ENCODE measurements around the gene RUSF1. TPM values are rescaled to one million over a fixed set of nuclear protein-coding genes. Genes with fewer than 3 reads are reported as not detected.

Gene RUSF1
- total RNA-seq, 2 experiments from 2014 or later = 53.9 to 60.2 TPM

Other genes with a start within 250 kb of the RUSF1 start
- 1 to 10 TPM; 8.3 to 8.9 TPM for gene ITGAM, start 248.4 kb downstream of the RUSF1 start, total RNA-seq
- 10 to 100 TPM; 26.4 to 26.7 TPM for gene ITGAX, start 153.2 kb downstream of the RUSF1 start, total RNA-seq
- under 1 TPM; 0.09 to 0.28 TPM for gene ITGAD, start 115.1 kb downstream of the RUSF1 start, total RNA-seq
- gene COX6A2, start 80.0 kb downstream of the RUSF1 start, total RNA-seq = not detected
- gene ZNF843, start 65.6 kb downstream of the RUSF1 start, total RNA-seq = under 1 TPM; 0.20 to 0.30 TPM
- gene ARMC5, start 48.9 kb downstream of the RUSF1 start, total RNA-seq = 10 to 100 TPM; 12.9 to 13.6 TPM
- 1 to 10 TPM; 1.4 to 1.5 TPM for gene TGFB1I1, start 36.2 kb downstream of the RUSF1 start, total RNA-seq
- 1 to 10 TPM in 1 of 2 experiments, under 1 TPM in 1; 0.53 to 1.0 TPM for gene SLC5A2, start 25.3 kb downstream of the RUSF1 start, total RNA-seq
- not detected for gene AHSP, start 19.5 kb upstream of the RUSF1 start, total RNA-seq